Omental fat pad (tissue), 4 donors: Measurements from ENCODE around the gene PNPLA3. TPM values are rescaled to one million over a fixed set of nuclear protein-coding genes. Genes with fewer than 3 reads are reported as not detected.

Experiments
- ATAC-seq: fragments of 150-250 bp; one replicate; pipeline ENCODE4 v1.9.1; 2016; ENCODE audit warnings: mild to moderate bottlenecking, moderate library complexity; ENCODE audit not compliant: low FRiP score
- DNase-seq: peaks from one replicate; pipeline ENCODE4 v3.0.0-alpha.2; 2019; ENCODE audit warnings: low spot score
- CTCF ChIP-seq, 3 donors: fragments of 450-650 bp; IDR thresholded peaks; one replicate each; pipeline ENCODE4 v1.5.1; 2016 to 2017; ENCODE audit warnings: antibody characterized with exemption in 3 of 3, mild to moderate bottlenecking in 3 of 3, moderate library complexity in 2 of 3
- total RNA-seq, 4 donors: library from RNA; depleted of rRNA; stranded (reverse); fragments of >200 nt; gene quantifications; one replicate each; pipeline ENCODE4 v1.1.0, GENCODE V29; 2016

The PNPLA3 gene
- total RNA-seq, 4 donors from 2014 or later, result 1.0 to 4.3 (median 1.3) TPM

- no peak for TF ChIP-seq CTCF (IDR thresholded peaks at IDR 0.05)
- ATAC-seq (no peak), DNase-seq (no peak)
Measured at GRCh38 chr22:43917521-43917920, 6.1 kb upstream of the PNPLA3 start.

GRCh38 chr22:43919106-43919973 lies 4.3 kb upstream of the PNPLA3 start:
- DNase-seq (no peak), ATAC-seq (no peak)
- no peak for TF ChIP-seq CTCF (IDR thresholded peaks at IDR 0.05)

DNA sequence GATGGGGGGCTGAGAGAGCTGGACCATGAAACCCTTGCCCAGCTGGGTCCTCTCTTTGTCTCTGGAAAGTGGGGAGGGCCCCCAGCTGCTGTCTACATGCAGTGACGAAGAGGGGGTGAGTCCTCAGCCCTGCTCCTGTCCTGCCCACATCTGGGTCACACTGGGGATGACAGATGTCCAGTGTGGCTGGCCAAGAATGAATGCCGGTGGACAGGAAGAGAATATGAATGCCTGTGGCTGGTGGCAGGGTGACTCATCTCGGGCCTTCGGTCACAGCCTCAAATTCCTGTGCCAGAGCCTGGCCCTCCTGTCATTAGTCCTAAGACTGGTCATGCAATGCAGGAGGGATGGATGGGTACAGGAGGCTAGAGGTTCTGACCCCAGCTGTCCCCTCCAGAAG lies 2.2 kb upstream of the PNPLA3 start:
- DNase-seq (no peak), ATAC-seq (no peak)
- TF ChIP-seq CTCF (IDR thresholded peaks at IDR 0.05), result no peak

- TF ChIP-seq CTCF (IDR thresholded peaks at IDR 0.05), result no peak
- DNase-seq, result no peak
Measured at GRCh38 chr22:43922123-43922522, 1.5 kb upstream of the PNPLA3 start.

GRCh38 chr22:43923191-43923590 lies 414 bp upstream of the PNPLA3 start:
- no peak for ATAC-seq
- TF ChIP-seq CTCF (IDR thresholded peaks at IDR 0.05), result no peak
- DNase-seq, result no peak

More at GRCh38 chr22:43922123-43922522, 1.5 kb upstream of the PNPLA3 start:
- ATAC-seq, result no peak

DNA sequence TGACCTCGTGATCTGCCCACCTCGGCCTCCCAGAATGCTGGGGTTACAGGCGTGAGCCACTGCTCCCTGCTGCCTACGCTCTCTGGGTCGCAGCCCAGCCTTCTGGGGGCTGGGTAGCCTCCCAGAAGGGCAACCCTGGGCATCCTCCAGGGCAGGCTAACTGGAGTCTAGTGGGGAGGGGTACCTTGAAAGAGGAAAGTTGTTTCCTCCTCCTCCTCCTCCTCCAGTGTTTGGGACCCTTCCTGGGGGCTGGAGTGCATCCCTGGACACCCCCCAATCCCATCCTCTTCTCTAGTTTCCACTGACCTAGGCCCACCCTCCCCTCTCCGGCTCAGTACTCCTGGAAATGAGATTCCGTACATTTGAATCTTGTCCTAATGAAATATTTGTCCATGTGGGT lies 1.3 kb downstream of the PNPLA3 start:
- no peak for DNase-seq
- TF ChIP-seq CTCF (IDR thresholded peaks at IDR 0.05), result no peak
- no peak for ATAC-seq
